Mesenchymal stem cell (in vitro differentiated cells and primary cell): ENCODE measurements around the gene MYCL. TPM values are rescaled to one million over a fixed set of nuclear protein-coding genes. Genes with fewer than 3 reads are reported as not detected.

ENCODE experiments used
- DNase-seq: peaks from one replicate; pipeline ENCODE4 v3.0.0-alpha.2; 2013
- H2AFZ ChIP-seq: one replicate; pipeline ENCODE4 v1.6.1; 2013; ENCODE audit warnings: low read depth, mild to moderate bottlenecking, control low read depth, inconsistent platforms, low read length, moderate library complexity
- H2AK5ac ChIP-seq: 2 replicates; pipeline ENCODE4 v1.6.1; 2013; ENCODE audit warnings: low read length, moderate library complexity, mild to moderate bottlenecking, inconsistent platforms; ENCODE audit not compliant: severe bottlenecking
- H2BK120ac ChIP-seq: one replicate; pipeline ENCODE4 v1.6.1; 2013; ENCODE audit warnings: low read depth, mild to moderate bottlenecking, inconsistent platforms, low read length, moderate library complexity
- H2BK12ac ChIP-seq, 2 experiments: one replicate each; pipeline ENCODE4 v1.6.1; 2013; ENCODE audit warnings: inconsistent platforms in 2 of 2, low read length in 2 of 2, mild to moderate bottlenecking in 2 of 2, moderate library complexity in 2 of 2, control low read depth in 1 of 2
- H2BK15ac ChIP-seq: one replicate; pipeline ENCODE4 v1.6.1; 2013; ENCODE audit warnings: mild to moderate bottlenecking, low read depth, inconsistent platforms; ENCODE audit not compliant: poor library complexity, severe bottlenecking
- H2BK5ac ChIP-seq: 2 replicates; pipeline ENCODE4 v1.6.1; 2013; ENCODE audit warnings: low read depth, mild to moderate bottlenecking, low read length, control low read depth, inconsistent platforms; ENCODE audit not compliant: poor library complexity, severe bottlenecking
- H3K14ac ChIP-seq, 2 experiments: one replicate each; pipeline ENCODE4 v1.6.1; 2013; ENCODE audit warnings: inconsistent platforms in 2 of 2, low read length in 2 of 2, control low read depth in 1 of 2, mild to moderate bottlenecking in 1 of 2, moderate library complexity in 1 of 2
- H3K18ac ChIP-seq, 2 experiments: one replicate each; pipeline ENCODE4 v1.6.1; 2013; ENCODE audit warnings: inconsistent platforms in 2 of 2, low read length in 2 of 2, control low read depth in 1 of 2, low read depth in 1 of 2, mild to moderate bottlenecking in 1 of 2
- H3K23ac ChIP-seq, 2 experiments: one replicate each; pipeline ENCODE4 v1.6.1; 2013; ENCODE audit warnings: inconsistent platforms in 2 of 2, low read length in 2 of 2, mild to moderate bottlenecking in 2 of 2, moderate library complexity in 2 of 2, control low read depth in 1 of 2
- H3K27ac ChIP-seq: 2 replicates; pipeline ENCODE4 v1.5.1; 2013; ENCODE audit warnings: mild to moderate bottlenecking, moderate library complexity, low read length, control low read depth, inconsistent platforms; ENCODE audit not compliant: poor library complexity, severe bottlenecking
- H3K27me3 ChIP-seq, 2 experiments: 2 replicates each; pipeline versions ENCODE4 v1.6.1 to v1.7.0; 2013; ENCODE audit warnings: low read length in 2 of 2, mild to moderate bottlenecking in 2 of 2, moderate library complexity in 2 of 2, control low read depth in 1 of 2, inconsistent platforms in 1 of 2; ENCODE audit not compliant: control insufficient read depth in 1 of 2, insufficient read depth in 1 of 2
- H3K36me3 ChIP-seq, 2 experiments: 2 replicates each; pipeline versions ENCODE4 v1.6.1 to v1.7.0; 2013; ENCODE audit warnings: low read length in 2 of 2, control low read depth in 1 of 2, inconsistent platforms in 1 of 2, low read depth in 1 of 2, mild to moderate bottlenecking in 1 of 2; ENCODE audit not compliant: insufficient read depth in 2 of 2, control insufficient read depth in 1 of 2
- H3K4ac ChIP-seq, 2 experiments: one replicate each; pipeline ENCODE4 v1.6.1; 2013; ENCODE audit warnings: inconsistent platforms in 2 of 2, low read length in 2 of 2, mild to moderate bottlenecking in 2 of 2, moderate library complexity in 2 of 2, control low read depth in 1 of 2, low read depth in 1 of 2
- H3K4me1 ChIP-seq: 2 replicates; pipeline ENCODE4 v1.6.1; 2013; ENCODE audit warnings: low read depth, low read length, control low read depth; ENCODE audit not compliant: control insufficient read depth, insufficient read depth
- H3K4me2 ChIP-seq: 2 replicates; pipeline ENCODE4 v1.6.1; 2013; ENCODE audit warnings: low read length, mild to moderate bottlenecking, inconsistent platforms; ENCODE audit not compliant: poor library complexity, severe bottlenecking
- H3K4me3 ChIP-seq, 2 experiments: 2 replicates each; pipeline versions ENCODE4 v1.5.1 to v1.7.0; 2013; ENCODE audit warnings: low read length in 2 of 2, mild to moderate bottlenecking in 2 of 2, control low read depth in 1 of 2, low read depth in 1 of 2; ENCODE audit not compliant: insufficient read depth in 1 of 2
- H3K79me1 ChIP-seq: replicated peaks from 2 replicates; pipeline ENCODE4 v1.6.1; 2013; ENCODE audit warnings: mild to moderate bottlenecking, control low read depth, low read length, inconsistent platforms; ENCODE audit not compliant: poor library complexity, severe bottlenecking
- H3K9ac ChIP-seq: 2 replicates; pipeline ENCODE4 v1.7.0; 2013; ENCODE audit warnings: mild to moderate bottlenecking, low read length, moderate library complexity
- H3K9me3 ChIP-seq: 2 replicates; pipeline ENCODE4 v1.7.0; 2013; ENCODE audit warnings: mild to moderate bottlenecking, low read length; ENCODE audit not compliant: control insufficient read depth
- H4K8ac ChIP-seq: one replicate; pipeline ENCODE4 v1.6.1; 2013; ENCODE audit warnings: inconsistent platforms, mild to moderate bottlenecking, low read length, moderate library complexity
- H4K91ac ChIP-seq: one replicate; pipeline ENCODE4 v1.6.1; 2013; ENCODE audit warnings: mild to moderate bottlenecking, low read length, inconsistent platforms
- WGBS: methylation state at CpG from one replicate; pipeline ENCODE4 v1.1.7; 2013; ENCODE audit warnings: mixed read lengths; 5-methylcytosine and 5-hydroxymethylcytosine counted together
- polyA plus RNA-seq, 2 experiments: library from polyadenylated mRNA; stranded (reverse); fragments of 200-250 nt; gene quantifications; one replicate each; pipeline ENCODE4 v1.2.3, GENCODE V29; 2013

Gene MYCL
- 0.04 TPM for polyA plus RNA-seq (2013, experiment 1 of 2)
- polyA plus RNA-seq (2013, experiment 2 of 2) = 0.03 TPM

- Histone ChIP-seq H4K91ac (no peak within 1 kb of the TSS), H2BK5ac (no peak within 1 kb of the TSS), H3K18ac (peak within 1 kb of the TSS in 1 of 2 experiments; percentile 44), H2AFZ (peak within 1 kb of the TSS; percentile 46), H3K4me1 (peaks cover 20% of the 10 kb centered on the region), H3K4me3 (peak within 1 kb of the TSS; percentile 67 to 81), H3K4ac (no peak within 1 kb of the TSS), H2BK12ac (no peak within 1 kb of the TSS), H2BK120ac (no peak within 1 kb of the TSS), H2BK15ac (no peak within 1 kb of the TSS), H3K14ac (peak within 1 kb of the TSS in 1 of 2 experiments; percentile 26), H3K9me3 (no peaks in the 10 kb centered on the region), H3K79me1 (no peaks in the 10 kb centered on the region), H3K9ac (peak within 1 kb of the TSS; percentile 60), H3K23ac (no peak within 1 kb of the TSS), H3K27me3 (peaks cover 66 to 72% of the 10 kb centered on the region in 2 experiments), H3K36me3 (peaks cover 0 to 5% of the 10 kb centered on the region in 2 experiments), H3K4me2 (peak within 1 kb of the TSS; percentile 99), H4K8ac (no peak within 1 kb of the TSS), H3K27ac (no peak within 1 kb of the TSS), H2AK5ac (no peak within 1 kb of the TSS)
- peak; percentile 58 for DNase-seq
- under 1% methylated on average over 88 of the region's 92 CpGs for WGBS
Measured at GRCh38 chr1:39901714-39902459, at the start of gene MYCL. MYCL (minus strand) TSS chr1:39901917; CDS start chr1:39901434, 483 bp downstream.

- H3K79me1 ChIP-seq = no peaks in the 10 kb centered on the region
- H2BK120ac ChIP-seq = no peak overlapping the region
Measured at GRCh38 chr1:39949891-39950290, 48.2 kb upstream of the MYCL start.

GRCh38 chr1:39947260-39947659 is 45.5 kb upstream of the MYCL start:
- H3K4me2 ChIP-seq = no peak overlapping the region

More at GRCh38 chr1:39949891-39950290, 48.2 kb upstream of the MYCL start:
- Histone ChIP-seq H2BK5ac (no peak overlapping the region), H3K27ac (no peak overlapping the region), H2BK12ac (no peak overlapping the region), H2AFZ (no peak overlapping the region), H4K91ac (no peak overlapping the region), H3K4ac (no peak overlapping the region), H3K14ac (no peak overlapping the region), H3K4me3 (no peak overlapping the region), H3K4me1 (peaks cover 2% of the 10 kb centered on the region), H2BK15ac (no peak overlapping the region), H2AK5ac (no peak overlapping the region), H3K18ac (no peak overlapping the region), H3K9ac (no peak overlapping the region), H4K8ac (no peak overlapping the region), H3K36me3 (no peaks in the 10 kb centered on the region), H3K23ac (no peak overlapping the region), H3K9me3 (no peaks in the 10 kb centered on the region), H3K27me3 (peaks cover 9 to 12% of the 10 kb centered on the region in 2 experiments), H3K4me2 (no peak overlapping the region)
- no peak for DNase-seq
- 89% methylated on average over 2 of the region's 2 CpGs for WGBS

GRCh38 chr1:39946216-39946615 is 44.5 kb upstream of the MYCL start:
- Histone ChIP-seq H3K4me3 (no peak overlapping the region), H2AK5ac (no peak overlapping the region), H3K36me3 (no peaks in the 10 kb centered on the region), H4K8ac (no peak overlapping the region), H2BK12ac (no peak overlapping the region), H2AFZ (no peak overlapping the region), H3K4ac (no peak overlapping the region), H3K4me1 (no peaks in the 10 kb centered on the region), H4K91ac (no peak overlapping the region), H3K79me1 (no peaks in the 10 kb centered on the region), H3K27ac (no peak overlapping the region), H3K9me3 (no peaks in the 10 kb centered on the region), H2BK15ac (no peak overlapping the region), H3K4me2 (no peak overlapping the region), H2BK5ac (no peak overlapping the region), H2BK120ac (no peak overlapping the region), H3K14ac (no peak overlapping the region), H3K23ac (no peak overlapping the region), H3K9ac (no peak overlapping the region), H3K27me3 (peaks cover 30 to 35% of the 10 kb centered on the region in 2 experiments), H3K18ac (no peak overlapping the region)
- no peak for DNase-seq
- WGBS = 87% methylated on average over 4 of the region's 4 CpGs

More at GRCh38 chr1:39947260-39947659, 45.5 kb upstream of the MYCL start:
- Histone ChIP-seq H3K18ac (no peak overlapping the region), H3K14ac (no peak overlapping the region), H3K27ac (no peak overlapping the region), H4K8ac (no peak overlapping the region), H3K9ac (no peak overlapping the region), H3K27me3 (peaks cover 25 to 27% of the 10 kb centered on the region in 2 experiments), H2BK12ac (no peak overlapping the region), H2AK5ac (no peak overlapping the region), H3K23ac (no peak overlapping the region), H2AFZ (no peak overlapping the region), H3K9me3 (no peaks in the 10 kb centered on the region), H2BK120ac (no peak overlapping the region), H3K4me1 (no peaks in the 10 kb centered on the region), H3K4me3 (no peak overlapping the region), H4K91ac (no peak overlapping the region), H3K4ac (no peak overlapping the region), H3K36me3 (no peaks in the 10 kb centered on the region), H2BK15ac (no peak overlapping the region), H3K79me1 (no peaks in the 10 kb centered on the region), H2BK5ac (no peak overlapping the region)
- no peak for DNase-seq
- WGBS = 93% methylated on average over 4 of the region's 4 CpGs
